ENCODE data around the gene SERTM2. TPM values are rescaled to one million over a fixed set of nuclear protein-coding genes. Genes with fewer than 3 reads are reported as not detected.
"Not testable (repeated sequence)": the region's sequence is repeated elsewhere in the genome, so short reads cannot be mapped to it uniquely, and the experiment has no call there.

SERTM2 gene
- total RNA-seq (2014; rRNA removed; shearing (Covaris generic)) = not detected in 2 replicates

DNA sequence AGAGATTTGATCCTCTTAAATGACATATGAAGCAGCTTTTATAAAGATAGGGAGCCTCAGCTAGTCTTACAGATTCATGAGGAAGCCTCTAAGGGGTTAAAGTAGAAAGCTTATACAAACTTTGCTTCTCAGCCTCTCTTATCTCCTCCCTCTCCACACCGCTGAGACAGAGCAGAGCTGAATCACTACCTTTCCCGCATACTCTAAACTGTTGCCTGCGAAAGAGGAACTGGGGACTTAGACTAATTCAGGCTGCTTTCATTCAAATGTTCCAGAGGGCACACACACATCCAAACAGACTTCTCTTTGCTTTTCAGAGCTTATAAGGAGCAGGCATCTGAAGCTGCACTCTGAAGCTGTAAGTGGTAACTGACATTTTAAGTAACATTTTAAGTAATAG, at the start of gene SERTM2:
Gene SERTM2, plus strand, starts transcription at position 169 of the 400 bp plus-strand sequence. CDS start 7,213 bp downstream, outside the sequence.
- no peak for DNase-seq (ENCODE audit: low read depth)

DNA sequence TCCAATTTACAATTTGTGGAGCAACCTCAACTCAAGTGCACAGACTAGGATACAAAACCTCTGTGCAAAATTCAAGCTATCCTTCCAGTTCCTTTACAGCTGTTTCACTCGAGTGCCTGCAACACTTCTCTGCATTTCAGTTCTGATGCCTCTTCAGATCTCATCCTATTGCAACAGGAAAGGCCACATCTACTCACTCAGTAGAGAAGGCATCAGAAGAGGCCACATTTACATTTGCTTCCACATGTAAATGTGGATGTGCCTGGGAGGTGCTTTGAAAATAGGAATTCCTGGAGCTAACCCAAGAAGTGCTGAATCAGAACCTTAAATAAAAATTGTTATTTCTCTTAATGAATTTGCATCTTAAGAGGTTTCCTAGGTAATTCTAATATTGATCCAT, 45.8 kb upstream of the SERTM2 start:
- DNase-seq (ENCODE audit: low read depth) = no peak

DNA sequence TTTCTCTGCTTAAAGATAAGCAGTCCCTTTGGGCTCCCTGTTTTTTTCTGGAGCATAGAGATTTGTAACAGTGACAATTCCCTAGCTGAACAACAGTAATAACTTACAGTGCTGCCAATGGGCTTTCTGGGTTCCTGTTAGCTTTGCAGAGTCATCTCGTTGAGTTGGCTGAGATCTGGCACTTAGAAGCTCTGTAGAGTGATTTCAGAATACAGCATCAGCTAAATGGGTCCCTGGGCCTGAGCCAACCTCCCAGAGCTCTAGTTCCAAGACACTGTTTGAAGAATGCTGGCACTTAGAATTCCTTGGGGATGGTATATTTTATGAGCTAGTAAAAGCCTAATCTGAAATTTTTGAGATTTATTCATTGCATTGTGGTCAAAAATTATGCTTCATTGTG, 43.5 kb upstream of the SERTM2 start:
- no peak for DNase-seq (ENCODE audit: low read depth)

DNA sequence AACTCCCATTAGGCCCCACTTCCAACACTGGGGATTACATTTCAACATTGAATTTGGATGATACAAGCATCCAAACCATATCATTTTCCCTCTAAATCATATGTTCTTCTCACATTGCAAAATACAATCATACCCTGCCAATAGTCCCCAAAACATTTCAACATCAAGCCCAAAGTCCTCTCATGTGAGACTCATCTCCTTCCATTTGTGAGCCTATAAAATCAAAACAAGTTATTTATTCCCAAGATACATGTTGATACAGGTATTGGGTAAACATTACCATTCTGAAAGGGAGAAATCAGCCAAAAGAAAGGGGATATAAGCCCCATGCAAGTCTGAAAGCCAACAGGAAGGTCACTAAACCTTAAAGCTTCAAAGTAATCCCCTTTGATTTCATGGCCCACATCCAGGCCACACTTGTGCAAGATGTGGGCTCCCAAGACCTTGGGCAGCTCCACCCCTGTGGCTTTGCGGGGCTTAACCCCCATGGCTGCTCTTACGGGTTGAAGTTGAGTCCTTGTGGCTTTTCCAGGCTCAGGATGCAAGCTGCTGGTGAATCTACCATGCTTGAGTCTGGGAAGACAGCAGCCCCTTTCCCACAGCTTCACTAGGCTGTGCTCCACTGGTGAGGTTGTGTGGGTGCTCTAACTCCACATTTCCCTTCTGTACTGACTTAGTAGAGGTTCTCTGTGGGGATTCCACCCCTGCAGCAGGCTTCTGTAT, 40.6 kb upstream of the SERTM2 start:
- DNase-seq (ENCODE audit: low read depth) = no peak

DNA sequence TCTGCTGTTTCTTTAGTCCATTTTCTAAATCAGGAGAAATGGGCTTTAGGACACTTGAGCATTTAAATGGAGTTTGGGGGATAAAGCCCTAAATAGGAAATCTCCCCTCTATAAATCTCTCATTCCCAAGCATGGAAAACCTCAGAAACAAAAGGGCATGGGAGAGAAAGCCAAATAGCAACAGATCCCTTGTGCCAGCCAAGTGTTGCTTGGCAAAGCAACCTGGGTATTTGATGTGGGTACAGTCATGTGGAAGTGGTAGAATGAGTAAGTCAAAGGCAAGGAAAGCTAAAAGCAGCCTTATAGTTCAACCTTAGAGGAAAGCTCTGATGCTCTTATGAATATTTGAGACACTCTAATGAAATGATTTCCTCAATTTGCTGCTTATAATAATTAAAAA, 29.5 kb upstream of the SERTM2 start:
- DNase-seq (ENCODE audit: low read depth) = no peak

DNA sequence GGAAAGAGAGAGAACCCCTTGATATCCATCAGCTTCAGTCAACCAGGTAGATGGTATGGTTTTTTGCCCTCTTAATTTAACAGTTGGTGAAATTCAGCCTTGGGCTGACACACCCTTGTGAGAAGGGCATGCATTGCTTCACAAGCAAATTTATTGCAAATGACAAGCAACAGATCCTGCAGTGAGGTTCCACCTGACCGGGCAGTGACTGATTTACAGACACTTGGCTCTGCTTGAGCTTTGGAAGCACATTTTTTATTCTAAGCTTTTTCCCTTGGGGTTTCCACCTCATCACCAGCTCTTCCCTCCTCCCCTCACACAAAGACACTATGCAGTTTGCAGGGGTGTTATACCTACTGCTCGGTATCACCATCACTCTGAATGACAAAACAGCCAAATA, 28.3 kb upstream of the SERTM2 start:
- DNase-seq (ENCODE audit: low read depth) = no peak

DNA sequence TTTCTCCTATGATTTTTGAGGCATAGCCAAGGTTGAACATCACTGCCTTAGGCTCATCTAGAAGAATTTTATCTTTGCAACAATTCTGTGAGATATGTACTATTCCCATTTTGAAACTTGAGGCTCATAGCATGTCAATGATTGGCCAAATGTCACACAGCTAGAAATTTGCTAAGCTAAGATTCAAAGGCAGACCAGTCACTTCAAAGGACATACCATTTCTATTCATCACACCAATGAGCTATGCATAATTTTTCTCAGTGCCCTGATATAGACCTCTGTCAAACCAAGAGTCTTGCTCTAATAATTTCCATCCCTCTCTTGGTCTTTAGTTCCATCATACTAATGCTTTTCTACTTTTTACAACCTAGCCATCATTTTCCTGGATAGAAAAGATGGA, 27.6 kb upstream of the SERTM2 start:
- no peak for DNase-seq (ENCODE audit: low read depth)

DNA sequence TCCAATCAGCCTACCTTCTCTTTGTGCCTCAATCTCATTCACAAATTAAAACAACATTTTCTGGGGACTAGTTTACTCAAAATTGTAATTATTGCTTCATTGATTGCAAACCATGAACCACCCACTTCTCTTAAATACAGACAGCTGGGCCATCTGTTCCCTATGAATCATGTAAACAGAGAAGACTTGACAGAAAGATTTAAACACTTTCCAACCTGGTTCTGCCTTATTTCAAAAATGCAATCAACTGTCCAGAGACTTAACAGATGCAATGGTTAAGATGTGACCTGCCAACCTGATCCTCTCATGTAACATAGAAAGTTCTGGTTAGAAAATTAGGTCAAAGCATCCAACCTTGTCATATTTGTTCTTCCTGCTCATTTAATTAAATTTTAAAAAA, 20.8 kb upstream of the SERTM2 start:
- no peak for DNase-seq (ENCODE audit: low read depth)

DNA sequence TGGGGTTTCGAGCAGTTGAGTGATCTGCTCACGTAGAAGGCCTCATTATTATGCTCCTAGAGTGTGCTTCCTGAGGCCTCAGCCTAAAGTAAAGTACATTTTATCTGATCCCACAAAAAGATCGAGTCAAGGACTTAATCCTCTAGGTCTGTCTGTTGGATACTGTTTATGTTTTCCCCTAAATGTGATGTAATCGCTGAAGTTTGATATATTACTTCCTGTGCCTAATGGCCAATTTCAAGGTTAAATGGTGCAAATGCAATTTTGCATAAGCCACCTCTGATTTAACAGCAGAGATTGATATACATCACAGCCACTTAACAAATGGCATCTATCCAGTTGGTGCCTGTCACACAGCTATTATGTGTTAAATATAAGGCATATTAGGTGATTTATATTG, 19.4 kb upstream of the SERTM2 start:
- no peak for DNase-seq (ENCODE audit: low read depth)

DNA sequence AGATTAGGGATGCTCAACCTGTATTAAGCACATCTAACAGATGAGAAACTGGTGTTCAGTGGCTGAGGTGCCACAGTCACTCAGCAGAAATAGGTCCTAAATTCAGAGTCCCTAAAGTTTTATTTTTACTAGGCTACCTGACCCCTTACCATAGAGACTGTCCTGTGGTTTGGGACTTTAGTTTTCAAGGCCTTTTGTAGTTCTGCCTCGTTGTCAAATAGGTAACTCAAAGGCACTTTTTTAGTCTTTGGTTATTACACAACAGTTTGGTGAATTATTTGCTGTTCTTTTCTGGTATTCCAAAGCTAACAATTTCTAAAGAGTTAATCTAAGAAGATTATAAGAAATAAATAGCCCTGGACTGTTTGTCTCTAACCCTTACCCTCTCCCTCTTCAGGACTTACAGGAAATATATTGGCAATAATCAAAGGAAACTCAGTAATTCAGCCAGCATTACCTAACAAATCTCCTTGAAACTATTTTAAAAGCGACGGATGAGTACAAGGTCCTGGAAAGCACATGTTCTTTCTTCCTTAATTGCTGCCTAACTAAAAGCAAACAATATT, 12.8 kb upstream of the SERTM2 start:
- no peak for DNase-seq (ENCODE audit: low read depth)

DNA sequence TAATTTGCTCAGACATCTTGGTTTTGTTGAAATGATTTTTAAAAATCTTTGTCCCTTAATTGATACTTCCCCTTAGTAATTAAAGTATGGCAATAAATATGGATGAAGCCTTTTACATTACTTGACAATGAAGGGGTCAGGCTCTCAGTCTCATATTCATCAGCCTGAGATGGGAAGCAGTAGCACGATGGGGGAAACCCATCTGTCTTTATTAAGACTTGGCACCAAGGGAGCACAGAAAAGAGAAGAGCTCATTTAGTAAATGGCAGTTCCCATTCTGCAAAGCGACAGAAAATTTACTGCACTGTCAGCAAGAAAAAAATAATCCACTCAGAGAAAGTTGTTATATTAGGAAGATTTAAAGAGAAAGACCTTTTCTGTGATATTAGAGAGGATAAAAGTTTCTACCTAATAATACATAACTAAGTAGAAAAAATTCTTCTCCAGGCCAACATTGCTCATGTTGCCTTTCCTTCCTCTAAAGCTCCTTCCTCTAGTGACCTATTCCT, 7.9 kb upstream of the SERTM2 start:
- DNase-seq (ENCODE audit: low read depth) = no peak

DNA sequence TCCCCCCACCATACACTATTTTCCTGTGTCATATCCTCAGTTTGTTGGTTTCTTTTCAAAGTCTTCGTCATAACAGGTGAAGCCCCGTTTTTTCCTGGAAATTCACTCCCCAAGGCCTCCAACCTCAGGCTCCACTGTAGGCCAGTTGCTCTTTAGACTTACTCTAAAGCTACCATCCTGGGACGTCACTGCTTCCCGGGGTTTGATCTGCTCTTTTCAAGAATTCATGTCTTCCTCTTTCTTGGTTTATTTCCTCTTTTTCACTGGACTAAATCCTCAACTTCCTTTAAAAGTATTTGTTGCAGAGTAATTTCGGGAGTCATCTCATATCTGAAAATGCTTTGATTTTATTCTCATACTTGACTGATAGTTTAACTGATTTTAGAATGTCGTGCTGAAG, 6.5 kb upstream of the SERTM2 start:
- no peak for DNase-seq (ENCODE audit: low read depth)

DNA sequence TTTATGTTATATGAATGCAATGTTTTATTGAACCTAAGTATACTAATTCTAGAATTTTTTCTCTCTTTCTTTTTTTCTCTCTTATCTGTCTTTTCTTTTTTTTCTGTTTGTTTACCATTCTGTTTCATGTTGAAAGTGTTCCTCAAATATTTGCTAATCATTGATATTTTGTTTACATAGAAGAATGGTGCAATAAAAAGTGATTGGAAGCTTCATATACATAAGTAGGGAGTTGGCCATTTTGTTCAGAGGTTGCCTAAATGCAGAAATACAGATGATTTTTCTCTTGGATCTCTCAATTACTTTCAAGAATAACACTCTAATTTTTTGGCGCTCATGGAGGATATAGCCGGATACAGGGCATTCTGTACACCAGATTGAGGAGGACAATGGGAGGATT, 5.7 kb upstream of the SERTM2 start:
- DNase-seq (ENCODE audit: low read depth) = no peak

DNA sequence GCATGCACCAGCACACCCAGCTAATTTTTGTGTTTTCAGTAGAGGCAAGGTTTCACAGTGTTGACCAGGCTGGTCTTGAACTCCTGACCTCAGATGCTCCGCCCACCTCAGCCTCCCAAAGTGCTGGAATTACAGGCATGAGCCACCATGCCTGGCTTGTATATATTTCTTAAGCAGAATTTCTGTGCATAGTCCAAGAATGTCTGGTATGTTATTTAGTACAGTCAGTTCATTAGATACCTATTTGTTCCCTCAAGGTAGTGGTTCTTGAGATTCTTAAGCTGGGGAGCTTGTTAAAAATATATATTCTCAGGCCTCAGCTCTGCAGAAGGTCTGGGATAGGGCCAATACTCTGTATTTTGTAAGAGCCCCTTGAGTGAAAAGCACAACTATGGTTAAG, 4.6 kb upstream of the SERTM2 start:
- DNase-seq (ENCODE audit: low read depth) = no peak

DNA sequence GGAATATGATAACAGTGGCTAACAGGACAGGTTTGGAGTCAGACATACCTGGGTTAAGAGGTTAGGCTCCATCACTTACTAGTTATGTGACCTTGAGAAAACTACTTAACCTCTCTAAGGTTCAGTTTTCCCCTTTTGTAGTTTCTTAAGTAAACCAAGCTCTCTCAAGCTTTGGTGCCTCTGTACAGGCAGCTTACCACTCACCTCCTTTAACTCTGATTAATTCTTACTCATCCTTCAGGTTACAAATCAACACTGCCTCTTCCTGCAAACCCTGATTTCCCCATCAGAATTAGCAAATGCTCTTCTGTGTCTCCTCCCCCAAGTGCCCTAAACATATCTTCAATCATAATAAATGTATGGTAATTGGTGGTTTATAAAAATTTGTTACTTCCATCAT, 3.5 kb upstream of the SERTM2 start:
- no peak for DNase-seq (ENCODE audit: low read depth)

DNA sequence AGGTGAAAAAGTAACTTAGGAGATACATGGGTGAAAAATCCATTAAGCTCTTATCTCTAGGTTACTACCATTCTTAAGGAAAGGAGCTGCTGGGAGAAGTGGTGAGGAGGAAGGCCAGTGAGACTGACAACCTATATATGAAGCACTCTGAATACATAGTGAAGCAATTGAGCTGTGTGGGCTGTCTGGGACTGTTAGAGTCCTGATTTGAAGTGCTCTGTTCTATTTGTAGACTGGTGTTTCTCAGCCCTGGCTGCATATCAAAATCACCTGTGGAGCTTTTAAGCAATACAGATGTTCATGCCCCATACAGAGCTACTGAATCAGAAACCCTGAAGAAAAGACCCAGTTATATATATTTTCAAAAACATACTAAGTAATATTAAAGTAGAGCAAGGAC, 3.9 kb downstream of the SERTM2 start:
- no peak for DNase-seq (ENCODE audit: low read depth)

DNA sequence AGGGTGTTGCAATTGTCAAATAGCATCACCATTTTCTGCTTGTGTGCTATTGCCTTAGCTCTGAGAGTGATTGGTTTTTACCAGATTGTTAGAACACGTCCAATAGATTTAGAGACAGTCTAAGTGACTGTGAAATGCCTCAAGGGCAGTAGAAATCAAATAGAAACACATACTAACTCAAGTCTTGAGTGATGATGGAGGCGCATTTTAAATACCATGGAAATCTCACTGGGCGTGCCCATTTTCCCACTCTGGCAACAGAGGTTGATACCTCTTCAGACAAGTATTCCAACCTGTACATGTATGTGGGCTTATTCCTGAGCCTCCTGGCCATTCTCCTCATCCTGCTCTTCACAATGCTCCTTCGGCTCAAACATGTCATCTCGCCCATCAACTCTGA, 7.2 kb downstream of the SERTM2 start:
- DNase-seq (ENCODE audit: low read depth) = no peak

DNA sequence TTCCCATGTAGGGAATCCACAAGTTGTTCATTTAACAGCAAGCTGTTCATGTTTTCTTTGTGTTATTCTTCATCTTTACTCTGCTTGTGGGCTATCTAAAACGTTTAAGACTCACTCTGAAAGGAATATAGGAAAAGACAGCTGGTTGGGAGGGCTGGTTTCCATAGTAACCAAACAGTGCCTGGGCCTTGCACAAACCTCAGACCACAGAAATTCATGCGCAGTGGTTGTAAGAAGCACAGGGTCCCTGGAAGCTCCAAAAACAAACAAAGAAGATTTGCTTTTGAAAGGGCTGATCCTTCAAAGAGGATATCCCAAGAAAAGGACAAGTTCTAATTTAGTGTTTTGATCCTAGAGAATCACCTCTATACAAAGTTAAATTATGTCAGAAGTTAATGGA, 7.8 kb downstream of the SERTM2 start:
- DNase-seq (ENCODE audit: low read depth) = no peak

DNA sequence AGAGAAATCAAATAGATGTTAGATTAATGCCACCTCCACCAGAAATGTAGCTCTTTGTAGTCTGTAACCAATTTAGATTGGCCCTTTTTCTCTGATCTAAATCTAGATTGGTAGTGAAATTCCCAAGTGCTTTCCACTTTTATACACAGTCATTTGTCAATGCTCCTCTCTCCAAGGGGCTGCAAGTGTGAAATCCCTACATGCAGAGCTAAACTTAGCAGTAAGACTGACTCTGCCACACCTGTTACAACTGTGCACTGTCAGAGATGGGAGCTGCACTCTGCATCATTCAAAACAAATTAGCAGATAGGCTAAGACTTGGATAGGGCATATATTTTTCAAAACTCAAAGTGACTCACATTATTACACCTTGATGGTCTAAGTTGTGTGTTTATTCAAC, 9.1 kb downstream of the SERTM2 start:
- no peak for DNase-seq (ENCODE audit: low read depth)

DNA sequence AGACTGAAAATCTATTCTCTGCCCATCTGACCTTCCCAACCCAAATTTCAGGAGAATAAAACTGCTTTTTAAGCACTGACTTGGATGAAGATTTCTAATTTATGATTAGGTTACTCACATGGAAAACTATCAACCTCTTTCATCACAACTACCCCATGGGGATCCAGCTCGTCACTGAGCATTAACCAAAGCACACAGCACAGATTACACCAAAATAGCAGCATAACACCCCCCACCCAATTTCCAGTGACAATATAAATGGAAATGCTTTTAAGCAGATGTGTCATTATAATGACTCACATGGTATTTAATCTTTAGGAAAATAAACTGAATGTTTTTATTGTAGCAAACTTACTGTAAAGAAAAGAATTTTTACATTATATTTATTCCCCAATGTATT, 9.7 kb downstream of the SERTM2 start:
- DNase-seq (ENCODE audit: low read depth) = no peak

DNA sequence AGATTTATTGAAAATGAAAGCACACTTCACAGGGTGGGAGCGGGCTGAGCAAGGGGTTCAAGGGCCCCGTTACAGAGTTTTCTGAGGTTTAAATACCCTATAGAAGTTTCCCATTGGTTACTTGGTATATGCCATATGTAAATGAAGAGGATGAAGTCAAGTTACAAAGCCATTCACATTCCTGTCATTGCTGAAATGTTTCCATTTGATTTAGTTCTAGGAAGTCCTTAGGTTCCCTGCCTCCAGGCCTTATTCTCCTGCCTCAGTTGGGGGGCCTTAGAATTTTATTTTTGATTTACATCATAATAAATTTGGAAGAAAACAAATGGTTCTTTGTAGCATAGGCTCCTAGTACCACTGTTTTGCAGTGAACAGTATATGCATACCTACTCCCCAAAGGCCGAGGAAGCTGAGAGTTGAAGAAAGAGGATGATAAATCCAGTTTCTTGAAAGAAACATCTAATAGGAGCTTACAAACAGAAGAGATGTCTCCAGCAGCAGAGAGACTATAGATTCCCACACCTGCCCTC, 31.8 kb downstream of the SERTM2 start:
- no peak for DNase-seq (ENCODE audit: low read depth)

DNA sequence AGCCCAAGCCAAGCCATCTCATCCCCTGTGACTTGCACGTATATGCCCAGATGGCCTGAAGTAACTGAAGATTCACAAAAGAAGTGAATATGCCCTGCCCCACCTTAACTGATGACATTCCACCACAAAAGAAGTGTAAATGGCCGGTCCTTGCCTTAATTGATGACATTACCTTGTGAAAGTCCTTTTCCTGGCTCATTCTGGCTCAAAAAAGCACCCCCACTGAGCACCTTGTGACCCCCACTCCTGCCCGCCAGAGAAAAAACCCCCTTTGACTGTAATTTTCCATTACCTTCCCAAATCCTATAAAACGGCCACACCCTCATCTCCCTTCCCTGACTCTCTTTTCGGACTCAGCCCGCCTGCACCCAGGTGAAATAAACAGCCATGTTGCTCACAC, 37.8 kb downstream of the SERTM2 start:
- DNase-seq (ENCODE audit: low read depth) = not testable (repeated sequence)

DNA sequence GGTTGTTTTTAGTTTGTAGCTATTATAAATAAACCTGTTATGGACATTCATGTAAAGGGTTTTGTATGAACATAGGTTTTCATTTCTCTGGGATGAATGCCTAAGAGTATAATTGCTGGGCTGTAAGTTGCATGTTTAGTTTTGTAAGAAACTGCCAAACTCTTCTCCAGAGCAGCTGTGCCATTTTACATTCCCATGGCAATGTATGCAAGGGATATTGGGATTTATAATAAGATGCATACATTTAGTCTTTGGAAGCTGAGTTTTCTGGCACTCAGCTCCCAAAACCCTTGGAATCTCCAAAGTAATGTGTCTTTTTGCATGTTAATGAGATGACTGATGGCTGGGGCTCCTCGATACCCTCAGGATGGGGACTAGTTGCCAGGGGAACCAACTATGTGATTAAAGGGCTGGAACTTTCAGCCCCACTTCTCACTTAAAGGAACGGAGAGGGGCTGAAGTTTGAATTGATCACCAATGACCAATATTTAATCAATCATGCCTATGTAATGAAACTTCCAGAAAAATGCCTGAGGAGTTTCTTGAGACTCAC, 44.0 kb downstream of the SERTM2 start:
- DNase-seq (ENCODE audit: low read depth) = no peak
